Sigmoid colon (tissue), 7 donors: ENCODE data around the gene ZYX. TPM values are rescaled to one million over a fixed set of nuclear protein-coding genes. Genes with fewer than 3 reads are reported as not detected.
A peak's percentile ranks its signal among the peaks of the same experiment; 100 is the strongest.

Experiments used
- DNase-seq: peaks from one replicate; pipeline ENCODE4 v3.0.0-alpha.2; 2019
- H3K27ac ChIP-seq, 4 donors: fragments of 200-600 bp; sonication (generic); one replicate each; pipeline ENCODE4 v1.5.1; 2016 to 2019; ENCODE audit warnings: mild to moderate bottlenecking in 1 of 4
- H3K27me3 ChIP-seq, 3 donors: fragments of 200-600 bp; sonication (generic); one replicate each; pipeline ENCODE4 v1.5.1; 2019; ENCODE audit warnings: mild to moderate bottlenecking in 1 of 3
- H3K36me3 ChIP-seq, 4 donors: fragments of 200-600 bp; sonication (generic); one replicate each; pipeline ENCODE4 v1.5.1; 2016 to 2019
- H3K4me1 ChIP-seq, 4 donors: fragments of 200-600 bp; sonication (generic); one replicate each; pipeline ENCODE4 v1.5.1; 2017 to 2019
- H3K4me3 ChIP-seq, 4 donors: fragments of 200-600 bp; sonication (generic); one replicate each; pipeline ENCODE4 v1.5.1; 2017 to 2019; ENCODE audit warnings: mild to moderate bottlenecking in 2 of 4, moderate library complexity in 1 of 4
- H3K9me3 ChIP-seq, 4 donors: fragments of 200-600 bp in 3 of 4; sonication (generic) in 3 of 4; one replicate each; pipeline versions ENCODE4 v1.5.1 to v1.6.1; 2013 to 2019
- CTCF ChIP-seq, 4 experiments: fragments of 450-650 bp in 3 of 4; fragments of 200-600 bp in 1 of 4; IDR thresholded peaks; one replicate each; pipeline ENCODE4 v1.5.1; 2016 to 2019; ENCODE audit warnings: antibody characterized with exemption in 4 of 4, mild to moderate bottlenecking in 3 of 4, moderate library complexity in 2 of 4
- EP300 ChIP-seq, 4 donors: sonication (generic); formaldehyde crosslinking; IDR thresholded peaks; one replicate each; pipeline ENCODE4 v1.6.1; 2017; ENCODE audit warnings: antibody characterized with exemption in 4 of 4
- POLR2A ChIP-seq, 2 donors: fragments of 450-650 bp; IDR thresholded peaks; one replicate each; pipeline ENCODE4 v1.6.1; 2016; ENCODE audit warnings: antibody characterized with exemption in 2 of 2, mild to moderate bottlenecking in 2 of 2, moderate library complexity in 2 of 2
- POLR2AphosphoS5 ChIP-seq, 4 donors: sonication (generic); formaldehyde crosslinking; IDR thresholded peaks; one replicate each; pipeline ENCODE4 v1.6.1; 2017; ENCODE audit warnings: antibody characterized with exemption in 4 of 4
- WGBS, 2 donors: extraction: QIAGEN DNeasy Blood & Tissue Kit; methylation state at CpG; one replicate each; pipeline ENCODE4 v1.1.7; 2013; 5-methylcytosine and 5-hydroxymethylcytosine counted together
- intact Hi-C: fragments of 100-400 bp; cut with DNase I; formaldehyde crosslinking; loops from one replicate; pipeline ENCODE4 v1.15.1; 2023
- polyA plus RNA-seq, 3 donors: library from polyadenylated mRNA; stranded (reverse); fragments of 200-250 nt; gene quantifications; one replicate each; pipeline ENCODE4 v1.2.3, GENCODE V29; 2013
- total RNA-seq, 4 donors: library from RNA; depleted of rRNA; stranded (reverse); fragments of >200 nt; gene quantifications; one replicate each; pipeline ENCODE4 v1.1.0, GENCODE V29; 2016
- donor health status: healthy with polysubstance abuse.
- donor health status: Bipolar disorder and iron deficiency.
- donor health status: healthy.

ZYX gene
- total and polyA plus RNA-seq, 7 donors, result 34.4 to 218 (median 82.4) TPM

GRCh38 chr7:143360788-143361551, 20.2 kb upstream of the ZYX start:
- peak overlapping the region in 1 of 4 donors; percentile 71 for H3K27ac ChIP-seq
- peak overlapping the region in 2 of 4 donors; percentile 77 to 86 for H3K4me3 ChIP-seq
- no peaks in the 10 kb centered on the region for H3K9me3 ChIP-seq
- DNase-seq, result peak; percentile 64
- H3K4me1 ChIP-seq, result peaks cover 0 to 23% (median 17%) of the 10 kb centered on the region in 4 donors
- peaks cover 0 to 8% (median 0%) of the 10 kb centered on the region in 4 donors for H3K36me3 ChIP-seq
- TF ChIP-seq EP300 (IDR thresholded peaks at IDR 0.05) (no peak), POLR2A (IDR thresholded peaks at IDR 0.05) (no peak), CTCF (IDR thresholded peaks at IDR 0.05) (no peak), POLR2AphosphoS5 (IDR thresholded peaks at IDR 0.05) (no peak)
- intact Hi-C loops, result loop anchor here (5.0 kb wide), 1 partner anchor 51 kb away; no protein-coding TSS in a partner anchor
- WGBS, 2 donors, result 33 to 53% methylated on average over 19 of the region's 19 CpGs
- H3K27me3 ChIP-seq, result peaks cover 0 to 16% (median 3%) of the 10 kb centered on the region in 3 donors

GRCh38 chr7:143361552-143362130, 19.5 kb upstream of the ZYX start:
- peaks cover 0 to 16% (median 3%) of the 10 kb centered on the region in 3 donors for H3K27me3 ChIP-seq
- no peak for TF ChIP-seq POLR2AphosphoS5 (IDR thresholded peaks at IDR 0.05)
- no peak for TF ChIP-seq CTCF (IDR thresholded peaks at IDR 0.05)
- TF ChIP-seq POLR2A (IDR thresholded peaks at IDR 0.05), result no peak
- no peak for TF ChIP-seq EP300 (IDR thresholded peaks at IDR 0.05)
- H3K9me3 ChIP-seq, result no peaks in the 10 kb centered on the region
- H3K4me3 ChIP-seq, result peak overlapping the region; percentile 53 to 86 (median 74)
- intact Hi-C loops, result loop anchor here (5.0 kb wide), 1 partner anchor 51 kb away; no protein-coding TSS in a partner anchor
- H3K27ac ChIP-seq, result peak overlapping the region in 3 of 4 donors; percentile 60 to 71 (median 66)
- DNase-seq, result peak; percentile 54
- 3 to 6% methylated on average over 45 to 46 of the region's 46 CpGs for WGBS, 2 donors
- H3K4me1 ChIP-seq, result peaks cover 0 to 23% (median 17%) of the 10 kb centered on the region in 4 donors
- H3K36me3 ChIP-seq, result peaks cover 0 to 3% (median 0%) of the 10 kb centered on the region in 4 donors

- Histone ChIP-seq H3K27me3 (peaks cover 0 to 16% (median 3%) of the 10 kb centered on the region in 3 donors), H3K4me1 (peaks cover 0 to 23% (median 17%) of the 10 kb centered on the region in 4 donors), H3K9me3 (no peaks in the 10 kb centered on the region), H3K4me3 (peak within 1 kb of the TSS; percentile 53 to 86 (median 74)), H3K36me3 (no peaks in the 10 kb centered on the region), H3K27ac (peak within 1 kb of the TSS in 3 of 4 donors; percentile 60 to 71 (median 66))
- whole genome bisulfite sequencing, 2 donors, result 1% methylated on average over 112 of the region's 112 CpGs
- DNase-seq, result peak; percentile 67
- TF ChIP-seq CTCF (IDR thresholded peaks at IDR 0.05), result no peak
- TF ChIP-seq EP300 (IDR thresholded peaks at IDR 0.05), result no peak
- no peak for TF ChIP-seq POLR2AphosphoS5 (IDR thresholded peaks at IDR 0.05)
- TF ChIP-seq POLR2A (IDR thresholded peaks at IDR 0.05), result no peak
- intact Hi-C loops, result loop anchor here (5.0 kb wide), 1 partner anchor 50 kb away; no protein-coding TSS in a partner anchor
These were observed 18.8 kb upstream of the ZYX start, which contains the start of gene FAM131B for GRCh38 chr7:143362131-143363015. Gene FAM131B, minus strand, starts transcription at chr7:143362713. Its CDS starts 110 bp downstream, at chr7:143362603.
